Measurements from ENCODE around the gene KLHL22.

Gene KLHL22

GRCh38 chr22:20522134-20523004, 26.8 kb upstream of the KLHL22 start:
- TF ChIP-seq CTCF (IDR thresholded peaks at IDR 0.05), result no peak
- H3K36me3 ChIP-seq, result peaks cover 51% of the 10 kb centered on the region
- H3K4me3 ChIP-seq (ENCODE audit: low read depth in 1 of 2, low read length in 1 of 2), result no peak overlapping the region
- H3K9me3 ChIP-seq, result no peaks in the 10 kb centered on the region
- no peaks in the 10 kb centered on the region for H3K27me3 ChIP-seq
- H3K4me1 ChIP-seq (ENCODE audit: control insufficient read depth in 1 of 2, insufficient read depth in 1 of 2, low read depth in 1 of 2, low read length in 1 of 2), result no peaks in the 10 kb centered on the region
- peak overlapping the region; percentile 49 for H3K27ac ChIP-seq

- H3K27me3 ChIP-seq, result no peaks in the 10 kb centered on the region
- no peak overlapping the region for H3K27ac ChIP-seq
- H3K36me3 ChIP-seq, result peaks cover 43% of the 10 kb centered on the region
- TF ChIP-seq CTCF (IDR thresholded peaks at IDR 0.05), result no peak
- no peaks in the 10 kb centered on the region for H3K4me1 ChIP-seq (ENCODE audit: control insufficient read depth in 1 of 2, insufficient read depth in 1 of 2, low read depth in 1 of 2, low read length in 1 of 2)
- H3K9me3 ChIP-seq, result no peaks in the 10 kb centered on the region
- H3K4me3 ChIP-seq (ENCODE audit: low read depth in 1 of 2, low read length in 1 of 2), result no peak overlapping the region
These were observed 24.5 kb upstream of the KLHL22 start for GRCh38 chr22:20520093-20520511.

GRCh38 chr22:20519558-20519957, 24.0 kb upstream of the KLHL22 start:
- TF ChIP-seq CTCF (IDR thresholded peaks at IDR 0.05), result no peak
- no peaks in the 10 kb centered on the region for H3K9me3 ChIP-seq
- no peak overlapping the region for H3K27ac ChIP-seq
- H3K4me1 ChIP-seq (ENCODE audit: control insufficient read depth in 1 of 2, insufficient read depth in 1 of 2, low read depth in 1 of 2, low read length in 1 of 2), result peaks cover 0 to under 1% of the 10 kb centered on the region in 2 experiments
- no peaks in the 10 kb centered on the region for H3K27me3 ChIP-seq
- peaks cover 48% of the 10 kb centered on the region for H3K36me3 ChIP-seq
- no peak overlapping the region for H3K4me3 ChIP-seq (ENCODE audit: low read depth in 1 of 2, low read length in 1 of 2)

- no peak for TF ChIP-seq CTCF (IDR thresholded peaks at IDR 0.05)
- Histone ChIP-seq H3K27me3 (no peaks in the 10 kb centered on the region), H3K36me3 (peaks cover 56% of the 10 kb centered on the region), H3K4me3 (ENCODE audit: low read depth in 1 of 2, low read length in 1 of 2) (no peak overlapping the region), H3K4me1 (ENCODE audit: control insufficient read depth in 1 of 2, insufficient read depth in 1 of 2, low read depth in 1 of 2, low read length in 1 of 2) (peaks cover 0 to 3% of the 10 kb centered on the region in 2 experiments), H3K9me3 (no peaks in the 10 kb centered on the region), H3K27ac (no peak overlapping the region)
These were observed 22.4 kb upstream of the KLHL22 start for GRCh38 chr22:20517841-20518592.

GRCh38 chr22:20517422-20517821, 21.8 kb upstream of the KLHL22 start:
- H3K4me3 ChIP-seq (ENCODE audit: low read depth in 1 of 2, low read length in 1 of 2), result no peak overlapping the region
- H3K27me3 ChIP-seq, result no peaks in the 10 kb centered on the region
- peaks cover 56% of the 10 kb centered on the region for H3K36me3 ChIP-seq
- H3K27ac ChIP-seq, result no peak overlapping the region
- H3K9me3 ChIP-seq, result no peaks in the 10 kb centered on the region
- no peak for TF ChIP-seq CTCF (IDR thresholded peaks at IDR 0.05)
- peaks cover 0 to 3% of the 10 kb centered on the region in 2 experiments for H3K4me1 ChIP-seq (ENCODE audit: control insufficient read depth in 1 of 2, insufficient read depth in 1 of 2, low read depth in 1 of 2, low read length in 1 of 2)
